ENCODE data around the gene FNDC3A. TPM values are rescaled to one million over a fixed set of nuclear protein-coding genes. Genes with fewer than 3 reads are reported as not detected.
"Not testable (repeated sequence)": the region's sequence is repeated elsewhere in the genome, so short reads cannot be mapped to it uniquely, and the experiment has no call there.

The FNDC3A gene
- total and polyA plus RNA-seq, 4 donors = 14.9 to 70.2 (median 47.3) TPM

DNA sequence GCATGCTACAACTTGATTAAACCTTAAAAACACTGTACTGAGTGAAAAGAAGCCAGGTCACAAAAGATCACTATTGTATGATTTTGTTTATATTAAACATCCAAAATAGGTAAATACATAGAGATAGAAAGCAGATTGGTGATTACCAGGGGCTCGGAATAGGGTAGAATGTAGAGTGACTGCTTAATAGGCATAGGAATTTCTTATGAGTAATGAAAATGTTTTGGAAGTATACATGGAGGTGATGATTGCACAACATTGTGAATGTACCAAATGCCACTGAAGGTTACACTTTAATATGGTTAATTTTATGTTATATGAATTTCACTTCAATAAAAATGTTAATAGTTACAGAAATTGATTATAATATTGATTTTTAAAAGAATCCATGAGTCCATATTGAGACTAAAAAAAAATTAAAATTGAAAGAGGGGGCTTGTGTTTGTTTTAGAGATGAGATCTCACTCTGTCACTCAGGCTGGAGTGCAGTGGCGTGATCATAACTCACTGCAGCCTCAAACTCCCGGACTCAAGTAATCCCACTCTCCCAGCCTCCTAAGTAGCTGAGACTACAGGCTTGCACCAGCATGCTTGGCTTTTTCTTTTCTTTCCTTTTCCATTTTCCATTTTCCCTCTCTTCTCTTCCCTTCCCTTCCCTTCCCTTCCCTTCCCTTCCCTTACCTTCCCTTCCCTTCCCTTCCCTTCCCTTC is 85.1 kb downstream of the FNDC3A start:
- ATAC-seq (ENCODE audit: low FRiP score) = no peak
- 95 to 97% methylated on average over 3 of the region's 3 CpGs for WGBS, 2 donors
- intact Hi-C loops (cut with DNase I) = no loop called here

DNA sequence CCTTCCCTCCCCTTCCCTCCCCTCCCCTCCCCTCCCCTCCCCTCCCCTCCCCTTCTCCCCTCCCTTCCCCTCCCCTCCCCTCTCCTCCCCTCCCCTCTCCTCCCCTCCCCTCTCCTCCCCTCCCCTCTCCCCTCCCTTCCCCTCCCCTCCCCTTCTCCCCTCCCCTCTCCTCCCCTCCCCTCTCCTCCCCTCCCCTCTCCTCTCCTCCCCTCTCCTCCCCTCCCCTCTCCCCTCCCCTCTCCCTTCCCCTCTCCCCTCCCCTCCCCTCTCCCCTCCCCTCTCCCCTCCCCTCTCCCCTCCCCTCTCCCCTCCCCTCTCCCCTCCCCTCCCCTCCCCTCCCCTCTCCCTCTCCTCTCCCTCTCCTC is 85.7 kb downstream of the FNDC3A start:
- intact Hi-C loops (cut with DNase I); ATAC-seq (ENCODE audit: low FRiP score); H3K27ac ChIP-seq (ENCODE audit: low read depth in 1 of 2, low read length in 2 of 2); H3K27me3 ChIP-seq (ENCODE audit: control insufficient read depth in 1 of 2, insufficient read depth in 2 of 2, low read length in 1 of 2); H3K4me3 ChIP-seq (ENCODE audit: low read length in 2 of 2); H3K9me3 ChIP-seq (ENCODE audit: control insufficient read depth, low read length); DNase-seq; H3K36me3 ChIP-seq (ENCODE audit: control insufficient read depth in 1 of 2, insufficient read depth in 2 of 2, low read length in 1 of 2); H3K4me1 ChIP-seq (ENCODE audit: control insufficient read depth in 1 of 2, insufficient read depth in 2 of 2, low read length in 2 of 2): not testable (repeated sequence)

More for the DNA sequence above, 85.1 kb downstream of the FNDC3A start:
- Histone ChIP-seq H3K9me3 (ENCODE audit: control insufficient read depth, low read length) (no peaks in the 10 kb centered on the region), H3K4me3 (ENCODE audit: low read length in 2 of 2) (no peak overlapping the region), H3K36me3 (ENCODE audit: control insufficient read depth in 1 of 2, insufficient read depth in 2 of 2, low read length in 1 of 2) (no peaks in the 10 kb centered on the region), H3K4me1 (ENCODE audit: control insufficient read depth in 1 of 2, insufficient read depth in 2 of 2, low read length in 2 of 2) (peaks cover 0 to under 1% of the 10 kb centered on the region in 2 donors), H3K27me3 (ENCODE audit: control insufficient read depth in 1 of 2, insufficient read depth in 2 of 2, low read length in 1 of 2) (no peaks in the 10 kb centered on the region), H3K27ac (ENCODE audit: low read depth in 1 of 2, low read length in 2 of 2) (no peak overlapping the region)
- no peak for DNase-seq

DNA sequence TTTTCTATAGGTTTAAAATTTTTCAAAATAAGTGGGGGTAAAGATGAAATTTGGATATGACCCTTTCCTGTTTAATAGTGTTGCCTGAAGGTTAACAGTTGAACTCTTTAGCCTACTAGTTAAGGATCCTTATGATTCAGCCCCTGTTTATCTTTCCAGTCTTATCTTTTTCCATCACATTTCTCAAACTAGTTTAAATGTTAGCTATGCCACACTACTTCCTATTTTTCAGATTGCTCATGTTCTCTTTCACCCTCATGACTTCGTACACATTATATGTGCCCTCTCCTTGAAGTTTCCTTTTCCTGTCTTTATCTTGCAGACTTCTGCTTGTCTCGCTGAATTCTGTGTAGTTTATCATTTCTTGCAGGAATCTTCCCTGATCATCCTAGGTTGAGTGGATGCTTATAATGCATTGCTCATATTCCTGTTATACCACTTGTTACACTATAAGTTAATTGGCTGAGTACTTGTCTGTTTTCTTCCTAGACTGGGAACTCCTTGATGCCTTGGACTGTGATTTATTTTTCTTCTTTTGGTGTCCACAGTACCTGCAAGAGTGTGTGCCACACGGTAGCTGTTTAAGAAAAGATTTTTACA is 86.7 kb downstream of the FNDC3A start:
- Histone ChIP-seq H3K27ac (ENCODE audit: low read depth in 1 of 2, low read length in 2 of 2) (no peak overlapping the region), H3K27me3 (ENCODE audit: control insufficient read depth in 1 of 2, insufficient read depth in 2 of 2, low read length in 1 of 2) (no peaks in the 10 kb centered on the region), H3K9me3 (ENCODE audit: control insufficient read depth, low read length) (no peaks in the 10 kb centered on the region), H3K4me1 (ENCODE audit: control insufficient read depth in 1 of 2, insufficient read depth in 2 of 2, low read length in 2 of 2) (no peaks in the 10 kb centered on the region), H3K36me3 (ENCODE audit: control insufficient read depth in 1 of 2, insufficient read depth in 2 of 2, low read length in 1 of 2) (no peaks in the 10 kb centered on the region), H3K4me3 (ENCODE audit: low read length in 2 of 2) (no peak overlapping the region)
- intact Hi-C loops (cut with DNase I) = no loop called here
- DNase-seq (no peak), ATAC-seq (ENCODE audit: low FRiP score) (no peak)
- WGBS, 2 donors = 49 to 52% methylated on average over 3 of the region's 3 CpGs

DNA sequence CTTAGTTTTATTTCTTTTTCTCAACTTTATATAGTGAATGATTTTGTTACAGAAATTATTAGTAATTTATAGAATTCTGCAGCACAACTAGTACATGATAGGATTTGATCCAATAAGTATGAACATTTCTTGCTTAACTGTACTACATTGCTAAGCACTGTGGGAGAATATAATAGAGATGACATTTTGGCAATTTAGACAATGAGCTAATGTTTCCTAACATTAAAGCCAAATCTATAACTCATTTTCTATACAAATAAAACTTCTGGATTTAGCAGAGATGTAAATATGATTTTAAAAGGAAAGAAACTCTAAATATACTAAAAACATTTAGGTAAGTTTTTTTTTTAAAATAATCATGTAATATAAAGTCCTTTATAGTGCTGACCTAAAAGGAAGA is 87.3 kb downstream of the FNDC3A start:
- H3K27ac ChIP-seq (ENCODE audit: low read depth in 1 of 2, low read length in 2 of 2) = no peak overlapping the region
- no peak for ATAC-seq (ENCODE audit: low FRiP score)
- intact Hi-C loops (cut with DNase I) = no loop called here

DNA sequence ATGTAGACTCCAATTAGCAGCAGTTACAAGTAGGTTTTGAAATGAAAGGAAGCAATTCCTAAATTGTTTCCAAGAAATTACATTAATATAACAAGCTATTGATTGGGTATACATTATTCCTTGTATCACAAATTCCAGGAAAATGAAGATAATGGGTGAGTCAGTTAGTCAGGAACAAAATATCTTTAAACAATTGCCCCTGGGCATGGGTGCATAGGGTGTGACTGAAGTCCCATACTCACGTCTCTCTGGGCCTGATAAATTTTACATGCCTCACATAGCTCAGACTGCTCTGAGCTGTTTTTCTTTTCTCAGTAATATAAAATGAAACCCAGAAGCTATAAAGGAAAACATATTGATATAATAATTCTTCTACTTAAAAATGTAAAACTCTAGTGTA is 87.8 kb downstream of the FNDC3A start:
- no peaks in the 10 kb centered on the region for H3K4me1 ChIP-seq (ENCODE audit: control insufficient read depth in 1 of 2, insufficient read depth in 2 of 2, low read length in 2 of 2)
- WGBS, 2 donors = 8 to 9% methylated on average over 1 of the region's 1 CpG
- no peaks in the 10 kb centered on the region for H3K9me3 ChIP-seq (ENCODE audit: control insufficient read depth, low read length)
- H3K36me3 ChIP-seq (ENCODE audit: control insufficient read depth in 1 of 2, insufficient read depth in 2 of 2, low read length in 1 of 2) = no peaks in the 10 kb centered on the region
- H3K27ac ChIP-seq (ENCODE audit: low read depth in 1 of 2, low read length in 2 of 2) = no peak overlapping the region
- no peak for ATAC-seq (ENCODE audit: low FRiP score)
- no peaks in the 10 kb centered on the region for H3K27me3 ChIP-seq (ENCODE audit: control insufficient read depth in 1 of 2, insufficient read depth in 2 of 2, low read length in 1 of 2)
- intact Hi-C loops (cut with DNase I) = no loop called here
- DNase-seq = no peak
- H3K4me3 ChIP-seq (ENCODE audit: low read length in 2 of 2) = no peak overlapping the region

More for the DNA sequence above, 87.3 kb downstream of the FNDC3A start:
- no peak for DNase-seq
- Histone ChIP-seq H3K9me3 (ENCODE audit: control insufficient read depth, low read length) (no peaks in the 10 kb centered on the region), H3K4me1 (ENCODE audit: control insufficient read depth in 1 of 2, insufficient read depth in 2 of 2, low read length in 2 of 2) (no peaks in the 10 kb centered on the region), H3K27me3 (ENCODE audit: control insufficient read depth in 1 of 2, insufficient read depth in 2 of 2, low read length in 1 of 2) (no peaks in the 10 kb centered on the region), H3K36me3 (ENCODE audit: control insufficient read depth in 1 of 2, insufficient read depth in 2 of 2, low read length in 1 of 2) (no peaks in the 10 kb centered on the region), H3K4me3 (ENCODE audit: low read length in 2 of 2) (no peak overlapping the region)

DNA sequence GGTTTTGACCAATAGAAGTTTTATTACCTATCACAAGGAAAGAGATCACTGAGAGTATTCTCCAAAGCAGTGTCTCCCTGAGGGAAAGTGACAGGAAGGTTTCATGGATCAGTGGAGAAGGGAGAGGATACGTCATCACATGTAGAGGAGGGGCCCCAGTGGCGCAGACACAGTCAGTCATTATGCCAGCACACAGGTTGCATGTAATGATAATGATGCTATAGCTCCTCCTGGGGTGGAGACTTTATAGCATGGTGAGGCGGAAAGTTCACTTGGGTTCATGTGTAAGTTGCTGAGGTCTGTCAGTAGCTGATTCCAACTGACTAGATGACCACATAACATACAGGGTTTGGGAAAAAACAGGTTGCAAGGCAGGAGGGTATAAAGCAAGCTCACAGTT is 88.8 kb downstream of the FNDC3A start:
- intact Hi-C loops (cut with DNase I) = no loop called here
- no peak for DNase-seq
- Histone ChIP-seq H3K27me3 (ENCODE audit: control insufficient read depth in 1 of 2, insufficient read depth in 2 of 2, low read length in 1 of 2) (no peaks in the 10 kb centered on the region), H3K4me1 (ENCODE audit: control insufficient read depth in 1 of 2, insufficient read depth in 2 of 2, low read length in 2 of 2) (no peaks in the 10 kb centered on the region), H3K36me3 (ENCODE audit: control insufficient read depth in 1 of 2, insufficient read depth in 2 of 2, low read length in 1 of 2) (no peaks in the 10 kb centered on the region), H3K27ac (ENCODE audit: low read depth in 1 of 2, low read length in 2 of 2) (no peak overlapping the region), H3K9me3 (ENCODE audit: control insufficient read depth, low read length) (no peaks in the 10 kb centered on the region), H3K4me3 (ENCODE audit: low read length in 2 of 2) (no peak overlapping the region)
- ATAC-seq (ENCODE audit: low FRiP score) = no peak
- WGBS, 2 donors = 94 to 96% methylated on average over 3 of the region's 3 CpGs

DNA sequence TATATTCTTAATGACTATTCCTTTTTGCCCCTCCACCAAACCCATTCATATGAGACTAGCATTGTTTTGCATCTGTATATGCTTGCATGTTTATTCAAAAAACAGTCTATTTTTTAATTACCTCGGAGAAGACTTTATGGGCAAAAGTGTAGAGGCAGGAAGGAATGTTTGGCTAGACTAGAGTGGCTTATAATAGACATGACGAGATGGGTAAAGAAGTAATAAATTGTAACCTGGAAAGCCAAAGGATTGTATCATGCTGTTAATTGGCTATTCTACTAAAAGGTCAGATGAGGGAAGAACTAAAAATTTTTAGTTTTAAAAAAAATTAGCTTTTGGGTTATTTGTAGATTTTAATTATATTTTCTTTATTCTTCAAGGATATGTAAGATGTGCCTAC is 91.1 kb downstream of the FNDC3A start:
- no peaks in the 10 kb centered on the region for H3K27me3 ChIP-seq (ENCODE audit: control insufficient read depth in 1 of 2, insufficient read depth in 2 of 2, low read length in 1 of 2)
- no peaks in the 10 kb centered on the region for H3K36me3 ChIP-seq (ENCODE audit: control insufficient read depth in 1 of 2, insufficient read depth in 2 of 2, low read length in 1 of 2)
- no peak for DNase-seq
- H3K4me1 ChIP-seq (ENCODE audit: control insufficient read depth in 1 of 2, insufficient read depth in 2 of 2, low read length in 2 of 2) = no peaks in the 10 kb centered on the region
- no peak for ATAC-seq (ENCODE audit: low FRiP score)
- H3K27ac ChIP-seq (ENCODE audit: low read depth in 1 of 2, low read length in 2 of 2) = no peak overlapping the region
- 5 to 17% methylated on average over 2 of the region's 2 CpGs for WGBS, 2 donors
- intact Hi-C loops (cut with DNase I) = no loop called here
- no peak overlapping the region for H3K4me3 ChIP-seq (ENCODE audit: low read length in 2 of 2)
- no peaks in the 10 kb centered on the region for H3K9me3 ChIP-seq (ENCODE audit: control insufficient read depth, low read length)

DNA sequence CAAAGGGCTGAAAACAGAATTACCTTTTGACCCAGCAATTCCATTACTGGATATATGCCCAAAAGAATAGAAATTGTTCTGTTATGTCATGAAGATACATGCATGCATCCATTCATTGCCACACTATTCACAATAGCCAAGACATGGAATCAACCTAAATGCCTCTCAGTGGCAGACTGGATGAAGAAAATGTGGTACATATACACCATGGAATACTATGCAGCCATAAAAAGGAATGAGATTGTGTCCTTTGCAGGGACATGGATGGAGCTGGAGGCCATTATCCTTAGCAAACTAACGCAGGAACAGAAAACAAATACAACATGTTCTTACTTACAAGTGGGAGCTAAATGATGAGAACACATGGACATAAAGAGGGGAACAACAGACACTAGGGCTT is 92.8 kb downstream of the FNDC3A start:
- DNase-seq; H3K4me3 ChIP-seq (ENCODE audit: low read length in 2 of 2); H3K36me3 ChIP-seq (ENCODE audit: control insufficient read depth in 1 of 2, insufficient read depth in 2 of 2, low read length in 1 of 2); H3K4me1 ChIP-seq (ENCODE audit: control insufficient read depth in 1 of 2, insufficient read depth in 2 of 2, low read length in 2 of 2); H3K9me3 ChIP-seq (ENCODE audit: control insufficient read depth, low read length); ATAC-seq (ENCODE audit: low FRiP score); H3K27me3 ChIP-seq (ENCODE audit: control insufficient read depth in 1 of 2, insufficient read depth in 2 of 2, low read length in 1 of 2); H3K27ac ChIP-seq (ENCODE audit: low read depth in 1 of 2, low read length in 2 of 2); intact Hi-C loops (cut with DNase I): not testable (repeated sequence)
- WGBS, 2 donors = 99 to 100% methylated on average over 1 of the region's 1 CpG

DNA sequence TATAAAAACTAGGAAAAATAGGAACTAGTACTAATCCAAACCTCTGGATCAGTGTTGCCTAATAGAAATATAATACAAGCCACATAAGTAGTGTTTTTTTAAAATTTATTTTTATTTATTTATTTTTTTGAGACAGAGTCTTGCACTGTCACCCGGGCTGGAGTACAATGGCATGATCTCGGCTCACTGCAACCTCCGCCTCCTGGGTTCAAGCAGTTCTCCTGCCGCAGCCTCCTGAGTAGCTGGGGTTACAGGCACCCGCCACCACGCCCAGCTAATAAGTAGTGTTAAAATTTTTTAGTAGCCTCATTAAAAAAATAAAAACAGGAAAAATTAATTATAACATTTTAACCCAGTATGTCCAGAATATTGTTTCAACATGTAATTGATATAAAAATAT is 94.3 kb downstream of the FNDC3A start:
- H3K9me3 ChIP-seq (ENCODE audit: control insufficient read depth, low read length); H3K27ac ChIP-seq (ENCODE audit: low read depth in 1 of 2, low read length in 2 of 2); intact Hi-C loops (cut with DNase I); H3K4me1 ChIP-seq (ENCODE audit: control insufficient read depth in 1 of 2, insufficient read depth in 2 of 2, low read length in 2 of 2); ATAC-seq (ENCODE audit: low FRiP score); H3K4me3 ChIP-seq (ENCODE audit: low read length in 2 of 2); DNase-seq; H3K27me3 ChIP-seq (ENCODE audit: control insufficient read depth in 1 of 2, insufficient read depth in 2 of 2, low read length in 1 of 2); H3K36me3 ChIP-seq (ENCODE audit: control insufficient read depth in 1 of 2, insufficient read depth in 2 of 2, low read length in 1 of 2): not testable (repeated sequence)
- 95% methylated on average over 6 of the region's 6 CpGs for WGBS, 2 donors
